SK-N-SH (cell line): ENCODE data around the gene SENP8. TPM values are rescaled to one million over a fixed set of nuclear protein-coding genes. Genes with fewer than 3 reads are reported as not detected.
A peak's percentile ranks its signal among the peaks of the same experiment; 100 is the strongest.

ENCODE experiments used
- CTCF ChIA-PET: fragments of 300-600, 350-600 bp; formaldehyde crosslinking; extraction: SDS; loops from one replicate; lab custom pipeline; 2021; lab: Yijun Ruan, JAX
- POLR2A ChIA-PET: fragments of 350-600 bp; sonication (Branson Sonifier 250); formaldehyde crosslinking; extraction: SDS; loops from one replicate; lab custom pipeline; 2020; ENCODE audit warnings: antibody characterized with exemption, inconsistent platforms; lab: Yijun Ruan, JAX
- DNase-seq: peaks from one replicate; pipeline ENCODE4 v3.0.0; 2012
- H2AFZ ChIP-seq: fragments of 200-600 bp; sonication (generic); 2 replicates; pipeline ENCODE4 v1.8.1; 2016; ENCODE audit warnings: antibody characterized with exemption, mild to moderate bottlenecking, low read depth
- H3F3A ChIP-seq: fragments of 200-600 bp; sonication (generic); replicated peaks from 2 replicates; pipeline ENCODE3; 2016; ENCODE audit warnings: antibody characterized with exemption, mild to moderate bottlenecking; ENCODE audit not compliant: insufficient read depth
- H3K27ac ChIP-seq, 2 experiments: fragments of 200-500 bp in 1 of 2; fragments of 200-600 bp in 1 of 2; sonication (Bioruptor generic) in 1 of 2; sonication (generic), shearing (Covaris generic) in 1 of 2; 2 replicates each; pipeline versions ENCODE4 v1.5.1 to v1.6.1; 2014 to 2016; ENCODE audit warnings: low read depth in 2 of 2, inconsistent platforms in 1 of 2, low read length in 1 of 2, mild to moderate bottlenecking in 1 of 2, mixed read lengths in 1 of 2
- H3K27me3 ChIP-seq: fragments of 200-600 bp; sonication (generic), shearing (Covaris generic); 2 replicates; pipeline ENCODE4 v1.6.1; 2016; ENCODE audit warnings: mixed run types; ENCODE audit not compliant: insufficient read depth
- H3K36me3 ChIP-seq, 2 experiments: fragments of 200-500 bp in 1 of 2; fragments of 200-600 bp in 1 of 2; sonication (Bioruptor generic) in 1 of 2; sonication (generic) in 1 of 2; replicated peaks in 1 of 2; 2 replicates each; pipeline versions ENCODE3 to v1.5.1; 2014 to 2016; ENCODE audit warnings: low read length in 1 of 2, mild to moderate bottlenecking in 1 of 2; ENCODE audit not compliant: insufficient read depth in 2 of 2, control insufficient read depth in 1 of 2
- H3K4me1 ChIP-seq, 2 experiments: fragments of 200-500 bp in 1 of 2; fragments of 200-600 bp in 1 of 2; sonication (Bioruptor generic) in 1 of 2; sonication (generic), shearing (Covaris generic) in 1 of 2; 2 replicates each; pipeline versions ENCODE4 v1.5.1 to v1.6.1; 2014 to 2016; ENCODE audit warnings: low read depth in 1 of 2, low read length in 1 of 2, mixed run types in 1 of 2; ENCODE audit not compliant: insufficient read depth in 2 of 2, control insufficient read depth in 1 of 2
- H3K4me2 ChIP-seq: fragments of 200-600 bp; sonication (generic), shearing (Covaris generic); 2 replicates; pipeline ENCODE4 v1.6.1; 2017; ENCODE audit warnings: mixed run types
- H3K4me3 ChIP-seq, 2 experiments: fragments of 200-500 bp in 1 of 2; fragments of 200-600 bp in 1 of 2; sonication (Bioruptor generic) in 1 of 2; sonication (generic), shearing (Covaris generic) in 1 of 2; 2 replicates each; pipeline versions ENCODE4 v1.5.1 to v1.8.1; 2014 to 2016; ENCODE audit warnings: low read depth in 2 of 2, inconsistent platforms in 1 of 2, low read length in 1 of 2, mild to moderate bottlenecking in 1 of 2, mixed read lengths in 1 of 2, moderate library complexity in 1 of 2
- H3K79me2 ChIP-seq: fragments of 200-600 bp; sonication (generic); 2 replicates; pipeline ENCODE4 v1.8.1; 2017; ENCODE audit warnings: mild to moderate bottlenecking; ENCODE audit not compliant: insufficient read depth
- H3K9ac ChIP-seq: fragments of 200-600 bp; sonication (generic); 2 replicates; pipeline ENCODE4 v1.6.1; 2017; ENCODE audit warnings: mixed run types
- H3K9me2 ChIP-seq: fragments of 200-600 bp; sonication (generic); 2 replicates; pipeline ENCODE4 v1.6.1; 2017; ENCODE audit warnings: mixed run types
- H3K9me3 ChIP-seq: fragments of 200-600 bp; sonication (generic); 2 replicates; pipeline ENCODE4 v1.6.1; 2017; ENCODE audit warnings: mixed run types, mild to moderate bottlenecking, moderate library complexity
- H4K20me1 ChIP-seq: fragments of 200-600 bp; sonication (generic); 2 replicates; pipeline ENCODE4 v1.6.1; 2017; ENCODE audit warnings: mild to moderate bottlenecking, mixed run types; ENCODE audit not compliant: insufficient read depth
- CTCF ChIP-seq: fragments of 200-600 bp; sonication (generic); IDR thresholded peaks from 2 replicates; pipeline ENCODE4 v1.6.1; 2017; ENCODE audit warnings: antibody characterized with exemption, mild to moderate bottlenecking, moderate library complexity
- GATA2 ChIP-seq: sonication (generic); formaldehyde crosslinking; IDR thresholded peaks from 2 replicates; pipeline ENCODE4 v1.5.0; 2020; ENCODE audit warnings: mild to moderate bottlenecking, missing genetic modification reagents
- MEF2A ChIP-seq: IDR thresholded peaks from 2 replicates; pipeline ENCODE4 v1.4.0; 2012; ENCODE audit warnings: low read depth, borderline replicate concordance
- MXI1 ChIP-seq: IDR thresholded peaks from 2 replicates; pipeline ENCODE4 v1.6.1; 2012; ENCODE audit warnings: mild to moderate bottlenecking, low read depth, low read length, improper control_type of control experiment
- NRF1 ChIP-seq: IDR thresholded peaks from 2 replicates; pipeline ENCODE4 v1.6.1; 2012; ENCODE audit warnings: low read depth, mild to moderate bottlenecking, low read length
- POLR2AphosphoS5 ChIP-seq: IDR thresholded peaks from 2 replicates; pipeline ENCODE4 v1.6.1; 2012; ENCODE audit warnings: low read depth, low read length
- SIN3A ChIP-seq: IDR thresholded peaks from 2 replicates; pipeline ENCODE4 v1.6.1; 2012; ENCODE audit warnings: low read depth, mild to moderate bottlenecking, low read length, moderate library complexity, borderline replicate concordance
- TAF1 ChIP-seq: IDR thresholded peaks from 2 replicates; pipeline ENCODE4 v1.6.1; 2012; ENCODE audit warnings: low read depth, mild to moderate bottlenecking, low read length, moderate library complexity, borderline replicate concordance
- USF2 ChIP-seq: fragments of 150-350 bp; IDR thresholded peaks from 2 replicates; pipeline ENCODE4 v1.6.1; 2017; ENCODE audit warnings: antibody characterized with exemption, low read length, low read depth, borderline replicate concordance
- WGBS: methylation state at CpG from one replicate; pipeline ENCODE4 v1.1.6; 2017; ENCODE audit warnings: low lambda C conversion rate; 5-methylcytosine and 5-hydroxymethylcytosine counted together
- polyA plus RNA-seq, 3 experiments: library from polyadenylated mRNA; depleted of rRNA; stranded (reverse); fragments of >200 nt; gene quantifications; 2 replicates each; pipeline ENCODE4 v1.2.3, GENCODE V29; 2012
- TF ChIP-seq, protein P1 (sequence below): IDR thresholded peaks from 2 replicates; pipeline ENCODE4 v1.4.0; 2012; ENCODE audit warnings: low read depth, borderline replicate concordance
- TF ChIP-seq, protein P2 (sequence below): IDR thresholded peaks from 2 replicates; pipeline ENCODE4; 2012

The SENP8 gene
- 1.4 and 1.7 TPM in 2 replicates for polyA plus RNA-seq (2012; rRNA removed)
- polyA plus RNA-seq (2012; cell fraction: cytosol; rRNA removed) = 1.7 TPM in 2 replicates
- polyA plus RNA-seq (2012; cell fraction: nucleus; rRNA removed) = 0.67 and 2.2 TPM in 2 replicates

DNA sequence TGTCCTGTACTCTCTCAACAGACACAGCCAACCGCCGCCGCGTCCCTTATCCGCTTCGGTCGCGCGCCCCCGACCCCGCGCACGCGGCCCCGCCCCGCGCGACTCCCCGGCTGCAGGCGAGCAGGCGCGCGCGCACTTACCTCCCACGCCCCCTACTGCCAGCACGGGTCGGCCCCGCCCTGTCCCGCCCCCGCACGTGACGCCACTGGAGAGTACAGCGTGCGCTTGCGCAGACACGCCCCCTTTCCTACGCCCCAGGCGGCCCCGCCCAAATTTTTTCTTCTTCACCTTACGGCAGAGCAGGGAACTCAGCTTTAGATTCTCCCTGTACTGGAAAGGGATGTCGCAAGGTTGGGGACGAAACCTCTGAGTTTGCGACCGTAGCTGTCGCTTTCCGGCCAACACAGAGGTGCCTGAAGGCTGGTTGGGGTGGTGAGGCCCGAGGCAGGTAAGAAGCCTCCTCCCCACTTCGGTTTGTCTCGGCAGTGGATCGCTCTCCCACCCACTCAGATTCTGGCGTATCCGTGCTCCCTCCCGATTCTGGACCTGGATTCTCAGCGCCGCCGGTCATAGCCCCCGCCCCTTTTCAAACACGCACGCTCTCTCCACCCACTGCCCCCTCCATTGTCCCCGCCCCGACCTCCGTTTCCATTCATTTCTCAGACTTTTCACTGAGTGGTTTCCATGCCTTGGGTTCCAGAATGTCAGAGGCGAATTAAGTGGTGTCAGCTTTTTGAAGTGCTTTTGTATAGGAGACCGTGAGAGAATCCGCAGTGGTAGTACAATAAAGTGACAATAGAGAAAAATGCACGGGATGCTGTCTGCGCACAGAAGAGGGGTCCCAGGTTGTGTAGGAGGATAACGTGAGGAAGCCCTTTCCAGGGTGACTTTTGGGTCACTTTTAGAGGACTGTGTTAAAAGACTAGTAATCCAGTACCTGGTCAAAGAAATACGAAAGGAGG, at the start of gene SENP8, which contains the start of gene MYO9A:
SENP8 (plus strand) TSS at position 387 of the 962 bp plus-strand sequence. CDS start 21,221 bp downstream, outside the sequence.
MYO9A (minus strand) TSS at position 134 of the 962 bp plus-strand sequence. CDS start 71,587 bp downstream, outside the sequence.
- H3K4me2 ChIP-seq = peak within 1 kb of the TSS; percentile 84
- WGBS = 2% methylated on average over 44 of the region's 69 CpGs
- no peaks in the 10 kb centered on the region for H3K27me3 ChIP-seq
- H3K4me1 ChIP-seq = peaks cover 0 to 8% of the 10 kb centered on the region in 2 experiments; a peak in 3 of 4 replicates
- H3K4me3 ChIP-seq = peak within 1 kb of the TSS; percentile 77 to 94
- H3K9me2 ChIP-seq = no peaks in the 10 kb centered on the region
- no peaks in the 10 kb centered on the region for H3K9me3 ChIP-seq
- H2AFZ ChIP-seq = peak within 1 kb of the TSS; percentile 95
- TF ChIP-seq POLR2AphosphoS5 (peak; percentile 94), MEF2A (no peak), CTCF (no peak), USF2 (peak; percentile 80), NRF1 (peak; percentile 89), TAF1 (peak; percentile 60; the same call in 1 of the 2 replicates), SIN3A (peak; percentile 27; the same call in 1 of the 2 replicates), MXI1 (peak; percentile 88), GATA2 (0 out of 2 replicates have a peak, but pooled peaks have one; percentile 0)
- TF ChIP-seq, protein P1, sequence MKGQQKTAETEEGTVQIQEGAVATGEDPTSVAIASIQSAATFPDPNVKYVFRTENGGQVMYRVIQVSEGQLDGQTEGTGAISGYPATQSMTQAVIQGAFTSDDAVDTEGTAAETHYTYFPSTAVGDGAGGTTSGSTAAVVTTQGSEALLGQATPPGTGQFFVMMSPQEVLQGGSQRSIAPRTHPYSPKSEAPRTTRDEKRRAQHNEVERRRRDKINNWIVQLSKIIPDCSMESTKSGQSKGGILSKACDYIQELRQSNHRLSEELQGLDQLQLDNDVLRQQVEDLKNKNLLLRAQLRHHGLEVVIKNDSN = peak; percentile 93
- TF ChIP-seq, protein P2, sequence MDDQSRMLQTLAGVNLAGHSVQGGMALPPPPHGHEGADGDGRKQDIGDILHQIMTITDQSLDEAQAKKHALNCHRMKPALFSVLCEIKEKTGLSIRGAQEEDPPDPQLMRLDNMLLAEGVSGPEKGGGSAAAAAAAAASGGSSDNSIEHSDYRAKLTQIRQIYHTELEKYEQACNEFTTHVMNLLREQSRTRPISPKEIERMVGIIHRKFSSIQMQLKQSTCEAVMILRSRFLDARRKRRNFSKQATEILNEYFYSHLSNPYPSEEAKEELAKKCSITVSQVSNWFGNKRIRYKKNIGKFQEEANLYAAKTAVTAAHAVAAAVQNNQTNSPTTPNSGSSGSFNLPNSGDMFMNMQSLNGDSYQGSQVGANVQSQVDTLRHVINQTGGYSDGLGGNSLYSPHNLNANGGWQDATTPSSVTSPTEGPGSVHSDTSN = peak; percentile 1; the same call in 1 of the 2 replicates
- peaks cover 27% of the 10 kb centered on the region for H4K20me1 ChIP-seq
- peak within 1 kb of the TSS; percentile 91 for H3K9ac ChIP-seq
- H3K79me2 ChIP-seq = peaks cover 52% of the 10 kb centered on the region
- ChIA-PET CTCF (interaction anchor here (0.5 kb wide), 1 partner anchor 329 kb away, joined by 3 read pairs; no protein-coding TSS in a partner anchor), POLR2A (interaction anchor here (1.3 kb wide), 1 partner anchor 27 kb away, joined by 3 read pairs; no protein-coding TSS in a partner anchor)
- no peaks in the 10 kb centered on the region for H3K36me3 ChIP-seq
- DNase-seq = peak; percentile 99
- H3F3A ChIP-seq = peaks cover 15% of the 10 kb centered on the region
- peak within 1 kb of the TSS; percentile 99 for H3K27ac ChIP-seq
